A549 treated with CORT108297 at 1 μM for 4 hours (cell line): ENCODE measurements around the gene TMEM59. TPM values are rescaled to one million over a fixed set of nuclear protein-coding genes. Genes with fewer than 3 reads are reported as not detected.

Experiments
- total RNA-seq: library from RNA; stranded (reverse); fragments of 200-300 nt; extraction: Qiagen RNA extraction; gene quantifications from 5 replicates; pipeline ENCODE4 v1.2.3, GENCODE V29; 2022

The TMEM59 gene, protein sequence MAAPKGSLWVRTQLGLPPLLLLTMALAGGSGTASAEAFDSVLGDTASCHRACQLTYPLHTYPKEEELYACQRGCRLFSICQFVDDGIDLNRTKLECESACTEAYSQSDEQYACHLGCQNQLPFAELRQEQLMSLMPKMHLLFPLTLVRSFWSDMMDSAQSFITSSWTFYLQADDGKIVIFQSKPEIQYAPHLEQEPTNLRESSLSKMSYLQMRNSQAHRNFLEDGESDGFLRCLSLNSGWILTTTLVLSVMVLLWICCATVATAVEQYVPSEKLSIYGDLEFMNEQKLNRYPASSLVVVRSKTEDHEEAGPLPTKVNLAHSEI
- total RNA-seq = 113 to 131 TPM (median 121 TPM) in 5 replicates

GRCh38 chr1:54052934-54053744 lies at the start of gene TMEM59, which contains the start of gene TCEANC2:
Gene TMEM59 (minus strand): TSS chr1:54053204. CDS start chr1:54053188, 16 bp downstream.
Gene TCEANC2 (plus strand): TSS chr1:54053608. CDS start chr1:54054423, 815 bp downstream.

DNA sequence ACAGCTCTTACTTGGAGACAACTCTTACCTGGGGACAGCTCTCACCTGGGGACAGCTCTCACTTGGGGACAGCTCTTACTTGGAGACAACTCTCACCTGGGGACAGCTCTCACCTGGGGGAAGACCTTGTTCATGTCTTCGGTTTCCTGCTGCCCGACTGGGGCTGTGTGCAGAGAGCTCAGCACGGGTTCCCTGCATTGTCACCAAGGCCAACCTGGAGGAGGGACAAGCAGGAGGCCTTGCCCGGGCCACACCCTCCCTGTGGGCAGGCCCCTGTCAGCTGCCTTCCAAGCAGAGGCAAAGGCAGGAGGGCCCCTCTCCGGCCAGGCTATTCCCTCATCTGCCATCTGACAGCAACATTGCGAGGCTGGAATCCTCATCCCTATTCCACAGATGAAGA lies 35.0 kb downstream of the TMEM59 start, which contains the start of gene LDLRAD1:
LDLRAD1 (minus strand) TSS at position 208 of the 400 bp plus-strand sequence; CDS start at position 134, 74 bp downstream.

Other genes with a start within 250 kb of the TMEM59 start
- gene NDC1, start 214.9 kb downstream of the TMEM59 start, total RNA-seq = 22.4 to 26.4 TPM (median 24.6 TPM) in 5 replicates
- 12.4 to 14.0 TPM (median 12.8 TPM) in 5 replicates for gene YIPF1, start 163.4 kb downstream of the TMEM59 start, total RNA-seq
- gene DIO1, start 159.0 kb downstream of the TMEM59 start, total RNA-seq = 0.09 TPM in 1 of 5 replicates, not detected in the others
- gene IFT25, start 107.5 kb downstream of the TMEM59 start, total RNA-seq = 26.3 to 40.4 TPM (median 26.8 TPM) in 5 replicates
- 25.4 to 27.9 TPM (median 27.3 TPM) in 5 replicates for gene LRRC42, start 106.9 kb downstream of the TMEM59 start, total RNA-seq
- not detected in 5 replicates for gene LDLRAD1, start 35.0 kb downstream of the TMEM59 start, total RNA-seq
- 2.1 to 2.7 TPM (median 2.1 TPM) in 5 replicates for gene TCEANC2, start 404 bp upstream of the TMEM59 start, total RNA-seq
- gene CDCP2, start 99.8 kb upstream of the TMEM59 start, total RNA-seq = not detected in 5 replicates
- 2.1 to 3.8 TPM (median 3.3 TPM) in 5 replicates for gene CYB5RL, start 146.8 kb upstream of the TMEM59 start, total RNA-seq
- 77.4 to 97.8 TPM (median 96.0 TPM) in 5 replicates for gene MRPL37, start 147.0 kb upstream of the TMEM59 start, total RNA-seq